ENCODE data around the gene EPB41.
A peak's percentile ranks its signal among the peaks of the same experiment; 100 is the strongest.

The EPB41 gene

GRCh38 chr1:28891256-28891655, 23.1 kb upstream of the EPB41 start:
- DNase-seq (ENCODE audit: low read depth), result no peak

- no peak for DNase-seq (ENCODE audit: low read depth)
These were observed 20.8 kb upstream of the EPB41 start for GRCh38 chr1:28893403-28894102.

- no peak for DNase-seq (ENCODE audit: low read depth)
These were observed 19.6 kb upstream of the EPB41 start for GRCh38 chr1:28894785-28895184.

GRCh38 chr1:28895896-28896608, 18.3 kb upstream of the EPB41 start:
- DNase-seq (ENCODE audit: low read depth), result no peak

- DNase-seq (ENCODE audit: low read depth), result no peak
These were observed 17.8 kb upstream of the EPB41 start for GRCh38 chr1:28896609-28896986.

GRCh38 chr1:28897789-28898188, 16.6 kb upstream of the EPB41 start:
- DNase-seq (ENCODE audit: low read depth), result no peak

- no peak for DNase-seq (ENCODE audit: low read depth)
These were observed 15.9 kb upstream of the EPB41 start for GRCh38 chr1:28898405-28898881.

- no peak for DNase-seq (ENCODE audit: low read depth)
These were observed 15.1 kb upstream of the EPB41 start for GRCh38 chr1:28899267-28899666.

GRCh38 chr1:28900562-28900961, 13.8 kb upstream of the EPB41 start:
- no peak for DNase-seq (ENCODE audit: low read depth)

- DNase-seq (ENCODE audit: low read depth), result no peak
These were observed 11.6 kb upstream of the EPB41 start for GRCh38 chr1:28902738-28903137.

- no peak for DNase-seq (ENCODE audit: low read depth)
These were observed 8.3 kb upstream of the EPB41 start for GRCh38 chr1:28905921-28906666.

GRCh38 chr1:28909198-28909597, 5.2 kb upstream of the EPB41 start:
- DNase-seq (ENCODE audit: low read depth), result no peak

- no peak for DNase-seq (ENCODE audit: low read depth)
These were observed 3.8 kb upstream of the EPB41 start for GRCh38 chr1:28910379-28911115.

- no peak for DNase-seq (ENCODE audit: low read depth)
These were observed 562 bp upstream of the EPB41 start for GRCh38 chr1:28913786-28914227.

GRCh38 chr1:28915031-28915895, 894 bp downstream of the EPB41 start:
- no peak for DNase-seq (ENCODE audit: low read depth)

- DNase-seq (ENCODE audit: low read depth), result no peak
These were observed 3.4 kb downstream of the EPB41 start for GRCh38 chr1:28917757-28918118.

- DNase-seq (ENCODE audit: low read depth), result no peak
These were observed 7.0 kb downstream of the EPB41 start for GRCh38 chr1:28921286-28921869.

GRCh38 chr1:28925350-28925891, 11.1 kb downstream of the EPB41 start:
- no peak for DNase-seq (ENCODE audit: low read depth)

- DNase-seq (ENCODE audit: low read depth), result peak; percentile 29
These were observed 12.4 kb downstream of the EPB41 start for GRCh38 chr1:28926629-28927265.

GRCh38 chr1:28927266-28927647, 12.9 kb downstream of the EPB41 start:
- no peak for DNase-seq (ENCODE audit: low read depth)

Measured in stimulated activated CD4-positive, alpha-beta T cell treated with anti-CD3 and anti-CD28 coated beads, Interleukin-2, amount 100 ng/mL, for 4 hours (primary cell).